ENCODE data around the gene ATXN7L3B. TPM values are rescaled to one million over a fixed set of nuclear protein-coding genes. Genes with fewer than 3 reads are reported as not detected.

ATXN7L3B gene
- total RNA-seq, 2 donors from 2014 or later = 57.1 to 71.7 TPM

GRCh38 chr12:74584483-74585062, 46.9 kb downstream of the ATXN7L3B start:
- no peak for TF ChIP-seq CTCF (conservative IDR thresholded peaks at IDR 0.05)
- Mint-ChIP-seq H3K4me1 (peaks cover 12% of the 10 kb centered on the region), H3K9me3 (peaks cover 4% of the 10 kb centered on the region), H3K4me3 (no peak overlapping the region), H3K27me3 (ENCODE audit: insufficient read depth) (no peaks in the 10 kb centered on the region), H3K36me3 (ENCODE audit: low read depth) (no peaks in the 10 kb centered on the region), H3K27ac (no peak overlapping the region)
- no peak for DNase-seq
- Histone ChIP-seq H3K9ac (ENCODE audit: extremely low read depth, low read length, poor library complexity, severe bottlenecking) (no peak overlapping the region), H3K4me3 (ENCODE audit: low read length) (no peak overlapping the region), H3K27ac (ENCODE audit: low read depth, low read length) (no peak overlapping the region), H3K9me3 (ENCODE audit: control insufficient read depth, low read length) (no peaks in the 10 kb centered on the region), H3K36me3 (ENCODE audit: control insufficient read depth, insufficient read depth, low read length) (no peaks in the 10 kb centered on the region), H3K27me3 (ENCODE audit: control insufficient read depth, insufficient read depth, low read length, poor library complexity, severe bottlenecking) (no peaks in the 10 kb centered on the region), H3K4me1 (ENCODE audit: control insufficient read depth, insufficient read depth, low read length) (no peaks in the 10 kb centered on the region)
- WGBS, 2 experiments (ENCODE audit: insufficient coverage in 1 of 2, insufficient read length in 1 of 2) = 85 to 86% methylated on average over 3 of the region's 3 CpGs

- TF ChIP-seq CTCF (conservative IDR thresholded peaks at IDR 0.05) = no peak
- no peaks in the 10 kb centered on the region for H3K36me3 ChIP-seq (ENCODE audit: control insufficient read depth, insufficient read depth, low read length)
- Mint-ChIP-seq H3K9me3 (peaks cover 4% of the 10 kb centered on the region), H3K4me3 (no peak overlapping the region), H3K27me3 (ENCODE audit: insufficient read depth) (no peaks in the 10 kb centered on the region), H3K27ac (no peak overlapping the region), H3K36me3 (ENCODE audit: low read depth) (no peaks in the 10 kb centered on the region), H3K4me1 (peaks cover 5% of the 10 kb centered on the region)
- no peak overlapping the region for H3K4me3 ChIP-seq (ENCODE audit: low read length)
- DNase-seq = no peak
- 89 to 90% methylated on average over 3 to 4 of the region's 4 CpGs for WGBS, 2 experiments (ENCODE audit: insufficient coverage in 1 of 2, insufficient read length in 1 of 2)
- no peaks in the 10 kb centered on the region for H3K4me1 ChIP-seq (ENCODE audit: control insufficient read depth, insufficient read depth, low read length)
- no peaks in the 10 kb centered on the region for H3K9me3 ChIP-seq (ENCODE audit: control insufficient read depth, low read length)
- no peak overlapping the region for H3K9ac ChIP-seq (ENCODE audit: extremely low read depth, low read length, poor library complexity, severe bottlenecking)
- no peak overlapping the region for H3K27ac ChIP-seq (ENCODE audit: low read depth, low read length)
- H3K27me3 ChIP-seq (ENCODE audit: control insufficient read depth, insufficient read depth, low read length, poor library complexity, severe bottlenecking) = no peaks in the 10 kb centered on the region
Measured at GRCh38 chr12:74586251-74586650, 48.6 kb downstream of the ATXN7L3B start.
